PFSK-1 (cell line): ENCODE measurements around the gene PTPRJ.

Experiments used
- FOXP2 ChIP-seq: optimal IDR thresholded peaks from 2 replicates; pipeline ENCODE3; 2011; ENCODE audit warnings: borderline replicate concordance, control low read depth, inconsistent platforms; ENCODE audit not compliant: insufficient read depth; ENCODE audit errors: extremely low read length, extremely low read depth
- POLR2AphosphoS5 ChIP-seq: IDR thresholded peaks from 2 replicates; pipeline ENCODE4 v1.6.1; 2012; ENCODE audit warnings: low read depth, mild to moderate bottlenecking, control low read depth, low read length, moderate library complexity
- SIN3A ChIP-seq: IDR thresholded peaks from 2 replicates; pipeline ENCODE4 v1.6.1; 2012; ENCODE audit warnings: mild to moderate bottlenecking, low read length, moderate library complexity, borderline replicate concordance; ENCODE audit not compliant: insufficient read depth
- TAF1 ChIP-seq: IDR thresholded peaks from 2 replicates; pipeline ENCODE4 v1.6.1; 2012; ENCODE audit warnings: low read length, control low read depth, borderline replicate concordance; ENCODE audit not compliant: insufficient read depth

GRCh38 chr11:47946682-47947559 is 33.4 kb upstream of the PTPRJ start:
- no peak for TF ChIP-seq FOXP2
- peak; percentile 73; the same call in 1 of the 2 replicates for TF ChIP-seq SIN3A
- no peak for TF ChIP-seq TAF1
- TF ChIP-seq POLR2AphosphoS5, result no peak
